PC-9 (cell line): Measurements from ENCODE around the gene ITGA8. TPM values are rescaled to one million over a fixed set of nuclear protein-coding genes. Genes with fewer than 3 reads are reported as not detected.

Experiments
- BruUV-seq: library from RNA; stranded (reverse); fragments of 400-500 nt; replicated peaks from 2 replicates; lab custom pipeline; 2021; lab: Mats Ljungman, UMichigan
- CTCF ChIA-PET: fragments of 300-600 bp; sonication (Branson Sonifier 250); formaldehyde crosslinking; loops from one replicate; lab custom pipeline; 2022; ENCODE audit warnings: antibody characterized with exemption; lab: Charles Lee
- POLR2A ChIA-PET: fragments of 300-600 bp; sonication (Branson Sonifier 250); formaldehyde crosslinking; loops from one replicate; lab custom pipeline; 2022; ENCODE audit warnings: antibody characterized with exemption; ENCODE audit not compliant: unreplicated experiment; lab: Charles Lee
- DNase-seq, 2 experiments: peaks; one replicate each; pipeline versions ENCODE4 v3.0.0 to v3.0.0-alpha.2; 2015 to 2022; ENCODE audit warnings: mixed read lengths in 1 of 2
- H2AFZ ChIP-seq: fragments of 200-600 bp; sonication (generic); 2 replicates; pipeline ENCODE4 v1.8.1; 2017; ENCODE audit warnings: antibody characterized with exemption
- H3F3A ChIP-seq: fragments of 200-600 bp; sonication (generic); 2 replicates; pipeline ENCODE4 v1.8.1; 2017; ENCODE audit warnings: antibody characterized with exemption, mild to moderate bottlenecking, low read depth; ENCODE audit not compliant: insufficient read depth
- H3K27ac ChIP-seq: fragments of 200-600 bp; sonication (generic); 2 replicates; pipeline ENCODE4 v1.6.1; 2016; ENCODE audit warnings: mixed run types
- H3K27me3 ChIP-seq: fragments of 200-600 bp; sonication (generic); 2 replicates; pipeline ENCODE4 v1.6.1; 2016; ENCODE audit warnings: low read depth, mixed run types; ENCODE audit not compliant: insufficient read depth
- H3K36me3 ChIP-seq: fragments of 200-600 bp; sonication (generic); 2 replicates; pipeline ENCODE4 v1.6.1; 2016; ENCODE audit warnings: low read depth, mixed run types
- H3K4me1 ChIP-seq: fragments of 200-600 bp; sonication (generic); replicated peaks from 2 replicates; pipeline ENCODE4 v1.6.1; 2016; ENCODE audit warnings: mixed run types; ENCODE audit not compliant: insufficient read depth
- H3K4me2 ChIP-seq: fragments of 200-600 bp; sonication (generic); 2 replicates; pipeline ENCODE4 v1.6.1; 2017; ENCODE audit warnings: mixed run types
- H3K4me3 ChIP-seq: fragments of 200-600 bp; sonication (generic); 2 replicates; pipeline ENCODE4 v1.6.1; 2016; ENCODE audit warnings: mixed run types
- H3K79me2 ChIP-seq: fragments of 200-600 bp; sonication (generic); 2 replicates; pipeline ENCODE4 v1.6.1; 2017; ENCODE audit warnings: low read depth, mixed run types
- H3K9me2 ChIP-seq: fragments of 200-600 bp; sonication (generic); 2 replicates; pipeline ENCODE4 v1.8.1; 2017; ENCODE audit warnings: mild to moderate bottlenecking; ENCODE audit not compliant: insufficient read depth
- H3K9me3 ChIP-seq: fragments of 200-600 bp; sonication (generic); 2 replicates; pipeline ENCODE4 v1.8.1; 2016; ENCODE audit warnings: low read depth; ENCODE audit not compliant: insufficient read depth
- H4K20me1 ChIP-seq: fragments of 200-600 bp; sonication (generic); 2 replicates; pipeline ENCODE4 v1.8.1; 2017; ENCODE audit not compliant: insufficient read depth
- CTCF ChIP-seq: fragments of 200-600 bp; sonication (generic); conservative IDR thresholded peaks from 2 replicates; pipeline ENCODE4 v1.6.1; 2017; ENCODE audit warnings: mixed run types, antibody characterized with exemption, mild to moderate bottlenecking, moderate library complexity
- EZH2 ChIP-seq: fragments of 200-600 bp; sonication (generic); IDR thresholded peaks from 2 replicates; pipeline ENCODE4 v1.8.0; 2017; ENCODE audit warnings: antibody characterized with exemption, low read depth
- intact Hi-C: fragments of 100-400 bp; cut with micrococcal nuclease; formaldehyde crosslinking; loops from one replicate; pipeline ENCODE4 v1.10.0; 2022; ENCODE audit not compliant: unreplicated experiment
- total RNA-seq: library from RNA; stranded (reverse); gene quantifications from 2 replicates; pipeline ENCODE4 v1.2.3, GENCODE V29; 2021

Gene ITGA8
- total RNA-seq, 1 experiment from 2014 or later = not detected

- H3K9me3 ChIP-seq = no peaks in the 10 kb centered on the region
- no peaks in the 10 kb centered on the region for H3K36me3 ChIP-seq
- no peak overlapping the region for H3K4me2 ChIP-seq
- no peaks in the 10 kb centered on the region for H4K20me1 ChIP-seq
- no peaks in the 10 kb centered on the region for H3K9me2 ChIP-seq
- H3K79me2 ChIP-seq = no peaks in the 10 kb centered on the region
- no peak for DNase-seq
- peaks cover 22% of the 10 kb centered on the region; the same call in 1 of the 2 replicates for H3K27me3 ChIP-seq
- H3K4me1 ChIP-seq = no peaks in the 10 kb centered on the region
- no peak overlapping the region for H2AFZ ChIP-seq
- TF ChIP-seq EZH2 = no peak
- no peak for TF ChIP-seq CTCF
- no peak overlapping the region for H3K27ac ChIP-seq
- CTCF ChIA-PET = no interaction called here
- intact Hi-C loops = no loop called here
- no peaks in the 10 kb centered on the region for H3F3A ChIP-seq
- POLR2A ChIA-PET = no interaction called here
- H3K4me3 ChIP-seq = no peak overlapping the region
- no TSS peak for BruUV-seq
These were observed 198.3 kb downstream of the ITGA8 start for GRCh38 chr10:15521328-15521903.

- H2AFZ ChIP-seq = no peak overlapping the region
- POLR2A ChIA-PET = no interaction called here
- no peaks in the 10 kb centered on the region for H3K9me2 ChIP-seq
- no TSS peak for BruUV-seq
- H3K9me3 ChIP-seq = no peaks in the 10 kb centered on the region
- CTCF ChIA-PET = no interaction called here
- H3K4me3 ChIP-seq = no peak overlapping the region
- no peaks in the 10 kb centered on the region for H4K20me1 ChIP-seq
- no peaks in the 10 kb centered on the region for H3F3A ChIP-seq
- intact Hi-C loops = no loop called here
- no peak overlapping the region for H3K4me2 ChIP-seq
- no peaks in the 10 kb centered on the region for H3K4me1 ChIP-seq
- no peak overlapping the region for H3K27ac ChIP-seq
- H3K79me2 ChIP-seq = no peaks in the 10 kb centered on the region
- TF ChIP-seq EZH2 (no peak), CTCF (no peak)
- DNase-seq = no peak
- peaks cover 39% of the 10 kb centered on the region; the same call in 1 of the 2 replicates for H3K27me3 ChIP-seq
- H3K36me3 ChIP-seq = no peaks in the 10 kb centered on the region
These were observed 201.5 kb downstream of the ITGA8 start for GRCh38 chr10:15518250-15518649.

- Histone ChIP-seq H3K27me3 (peaks cover 50% of the 10 kb centered on the region; the same call in 1 of the 2 replicates), H3K4me2 (no peak overlapping the region), H3K9me2 (no peaks in the 10 kb centered on the region), H3K27ac (no peak overlapping the region), H3K9me3 (no peaks in the 10 kb centered on the region), H3K36me3 (no peaks in the 10 kb centered on the region), H2AFZ (no peak overlapping the region), H3K79me2 (no peaks in the 10 kb centered on the region), H3F3A (no peaks in the 10 kb centered on the region), H3K4me3 (no peak overlapping the region), H4K20me1 (no peaks in the 10 kb centered on the region), H3K4me1 (no peaks in the 10 kb centered on the region)
- ChIA-PET CTCF (no interaction called here), POLR2A (interaction anchor here (0.6 kb wide), 1 partner anchor 344 kb away, joined by 3 read pairs; no protein-coding TSS in a partner anchor)
- no TSS peak for BruUV-seq
- no peak for DNase-seq
- intact Hi-C loops = no loop called here
- TF ChIP-seq CTCF = no peak
- no peak for TF ChIP-seq EZH2
These were observed 203.3 kb downstream of the ITGA8 start for GRCh38 chr10:15516256-15517085.
